HEK293T (cell line): ENCODE results near the gene KCNJ16.

ENCODE experiments used
- CTBP1 ChIP-seq: fragments of 450-650 bp; IDR thresholded peaks from 2 replicates; pipeline ENCODE4 v1.6.1; 2016; ENCODE audit warnings: borderline replicate concordance
- FOXM1 ChIP-seq: fragments of 450-650 bp; IDR thresholded peaks from 2 replicates; pipeline ENCODE4 v1.6.1; 2017; ENCODE audit warnings: mild to moderate bottlenecking, borderline replicate concordance
- SUZ12 ChIP-seq: fragments of 450-650 bp; IDR thresholded peaks from 2 replicates; pipeline ENCODE4 v1.6.1; 2016; ENCODE audit warnings: mild to moderate bottlenecking

GRCh38 chr17:70184770-70185169, 109.7 kb downstream of the KCNJ16 start:
- TF ChIP-seq FOXM1 (no peak), SUZ12 (no peak), CTBP1 (no peak)
